Cardiac septum (tissue), 1 donor: ENCODE measurements around the gene CRYGC. TPM values are rescaled to one million over a fixed set of nuclear protein-coding genes. Genes with fewer than 3 reads are reported as not detected.
"Not testable (repeated sequence)": the region's sequence is repeated elsewhere in the genome, so short reads cannot be mapped to it uniquely, and the experiment has no call there.

Experiments used
- DNase-seq: peaks from one replicate; pipeline ENCODE4 v3.0.0-alpha.2; 2020; ENCODE audit warnings: low spot score
- intact Hi-C: fragments of 100-400 bp; cut with DNase I; formaldehyde crosslinking; loops from one replicate; pipeline ENCODE4 v1.14.0; 2022
- total RNA-seq: library from RNA; stranded (reverse); fragmentation: NEBNext Ultra II Directional; extraction: Animal tissue kit (Norgen Biotek cat#: 25700); gene quantifications from one replicate; pipeline ENCODE4 v1.2.1, GENCODE V29; 2021
- donor health status: DM: no; HTN: no; CAD: no.

Gene CRYGC
- total RNA-seq, 1 donor from 2014 or later, result not detected

DNA sequence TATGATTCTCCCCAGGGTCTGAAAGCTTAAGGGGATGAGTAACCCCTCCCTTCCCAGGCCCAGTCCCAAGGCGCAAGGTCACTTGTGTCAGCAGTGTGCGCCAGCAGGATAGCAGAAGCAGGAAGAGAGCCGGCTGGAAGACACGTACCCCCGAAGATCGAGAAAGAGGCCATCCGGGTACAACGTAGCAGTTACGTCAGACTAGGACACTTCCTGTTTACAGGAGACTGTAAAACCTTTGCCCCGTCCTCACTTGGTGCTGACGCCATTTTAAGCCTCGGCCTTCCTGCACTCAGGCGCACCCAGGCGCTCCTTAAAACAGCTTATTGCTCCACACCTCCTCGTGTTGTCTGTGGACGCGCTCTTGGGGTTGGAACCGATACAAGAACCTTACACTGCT lies 9.8 kb upstream of the CRYGC start:
- no peak for DNase-seq
- intact Hi-C loops, result no loop called here

- DNase-seq, intact Hi-C loops: not testable (repeated sequence)
These were observed 8.7 kb upstream of the CRYGC start for GRCh38 chr2:208138334-208138733.

GRCh38 chr2:208136716-208137094 lies 7.1 kb upstream of the CRYGC start:
- intact Hi-C loops, result no loop called here
- no peak for DNase-seq

GRCh38 chr2:208135794-208136715 lies 6.4 kb upstream of the CRYGC start:
- intact Hi-C loops, result no loop called here

GRCh38 chr2:208134928-208135586 lies 5.4 kb upstream of the CRYGC start:
- intact Hi-C loops, result no loop called here
- DNase-seq, result no peak

More at GRCh38 chr2:208135794-208136715, 6.4 kb upstream of the CRYGC start:
- DNase-seq, result no peak

GRCh38 chr2:208130712-208131110 lies 1.1 kb upstream of the CRYGC start:
- DNase-seq, result no peak
- intact Hi-C loops, result no loop called here

DNA sequence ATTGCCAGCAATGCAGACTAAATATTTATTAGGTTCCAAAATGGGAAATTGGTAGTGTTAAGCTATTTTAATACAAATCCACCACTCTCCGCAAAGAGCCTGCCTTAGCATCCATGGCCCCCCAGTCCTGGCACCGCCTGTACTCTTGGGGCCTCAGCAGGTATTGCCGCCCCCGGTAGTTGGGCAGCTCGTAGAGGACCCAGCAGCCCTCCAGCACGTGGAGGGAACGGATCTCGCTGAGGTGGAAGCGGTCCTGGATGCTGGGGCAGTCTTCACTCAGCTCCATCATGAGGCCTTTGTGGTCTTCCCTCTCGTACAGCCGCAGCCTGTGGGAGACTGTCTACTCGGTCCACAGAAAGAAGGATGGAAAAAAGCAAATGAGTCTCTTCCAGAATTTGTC lies 1.5 kb downstream of the CRYGC start:
- DNase-seq, result no peak
- intact Hi-C loops, result no loop called here

DNA sequence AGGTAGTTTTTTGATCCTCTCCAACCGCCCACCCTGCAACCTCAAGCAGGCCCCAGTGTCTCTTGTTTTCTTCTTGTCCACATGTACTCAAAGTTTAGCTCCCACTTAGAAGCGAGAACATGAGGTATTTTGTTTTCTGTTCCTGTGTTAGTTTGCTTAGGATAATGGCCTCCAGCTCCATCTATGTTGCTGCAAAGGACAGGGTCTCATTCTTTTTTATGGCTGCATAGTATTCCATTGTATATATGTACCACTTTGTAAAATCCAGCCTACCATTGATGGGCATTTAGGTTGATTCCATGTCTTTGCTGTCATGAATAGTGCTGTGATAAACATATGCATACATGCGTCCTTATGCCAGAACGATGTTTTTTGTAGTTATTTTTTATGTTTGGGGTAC lies 2.5 kb downstream of the CRYGC start:
- intact Hi-C loops, result no loop called here

DNA sequence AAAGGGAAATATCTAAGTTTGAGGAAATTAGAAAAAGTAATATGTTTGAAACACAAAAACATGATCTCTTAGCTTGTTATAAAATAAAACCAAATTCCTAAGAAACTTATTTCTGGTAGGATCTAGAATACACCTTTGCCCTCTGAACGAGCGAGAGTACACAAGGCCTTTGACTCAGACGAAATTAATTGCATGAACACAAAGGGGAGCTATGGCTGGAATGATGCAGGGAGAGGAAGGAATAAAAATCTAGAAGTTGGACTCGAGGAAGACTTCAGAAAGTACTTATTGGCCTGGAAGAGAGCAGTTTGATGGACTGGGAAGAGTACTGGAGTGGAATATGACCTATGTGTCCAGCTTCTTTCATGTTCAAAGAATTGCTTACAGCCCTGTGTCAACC lies 4.4 kb downstream of the CRYGC start:
- intact Hi-C loops, result no loop called here

More for the DNA sequence above, 2.5 kb downstream of the CRYGC start:
- no peak for DNase-seq

GRCh38 chr2:208124013-208124715 lies 5.5 kb downstream of the CRYGC start, which contains the start of gene CRYGD:
CRYGD (minus strand) TSS chr2:208124524; CDS start chr2:208124473, 51 bp downstream.
- DNase-seq, intact Hi-C loops: not testable (repeated sequence)

More for the DNA sequence above, 4.4 kb downstream of the CRYGC start:
- DNase-seq, result no peak

GRCh38 chr2:208122248-208122647 lies 7.4 kb downstream of the CRYGC start:
- intact Hi-C loops, result no loop called here
- DNase-seq, result no peak

- DNase-seq, result no peak
- intact Hi-C loops, result no loop called here
These were observed 10.7 kb downstream of the CRYGC start for GRCh38 chr2:208118918-208119317.

- intact Hi-C loops, DNase-seq: not testable (repeated sequence)
These were observed 12.2 kb downstream of the CRYGC start for GRCh38 chr2:208117390-208117789.

- no peak for DNase-seq
- intact Hi-C loops, result no loop called here
These were observed 16.7 kb downstream of the CRYGC start for GRCh38 chr2:208112969-208113368.

DNA sequence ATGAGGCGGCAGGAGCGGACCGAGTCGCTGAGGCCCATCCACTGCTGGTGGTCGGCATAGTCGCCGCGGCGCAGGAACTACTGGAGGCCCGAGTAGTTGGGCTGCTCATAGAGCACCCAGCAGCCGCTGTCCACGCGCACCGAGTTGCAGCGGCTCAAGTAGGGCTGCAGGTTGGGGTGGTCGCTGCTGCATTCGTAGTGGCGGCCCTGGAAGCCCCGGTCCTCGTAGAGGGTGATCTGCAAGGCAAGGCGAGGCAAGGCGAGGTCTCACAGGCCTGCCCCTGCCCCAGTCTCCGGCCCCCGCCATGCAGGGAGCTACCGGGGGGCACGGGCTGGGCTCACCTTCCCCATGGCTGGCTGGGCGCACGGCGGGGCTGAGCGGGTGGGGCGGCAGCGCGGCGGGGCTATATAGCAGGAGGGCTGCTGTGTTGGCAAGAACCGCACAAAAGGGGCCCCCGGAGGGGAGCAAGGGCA lies 17.3 kb downstream of the CRYGC start:
- intact Hi-C loops, DNase-seq: not testable (repeated sequence)

DNA sequence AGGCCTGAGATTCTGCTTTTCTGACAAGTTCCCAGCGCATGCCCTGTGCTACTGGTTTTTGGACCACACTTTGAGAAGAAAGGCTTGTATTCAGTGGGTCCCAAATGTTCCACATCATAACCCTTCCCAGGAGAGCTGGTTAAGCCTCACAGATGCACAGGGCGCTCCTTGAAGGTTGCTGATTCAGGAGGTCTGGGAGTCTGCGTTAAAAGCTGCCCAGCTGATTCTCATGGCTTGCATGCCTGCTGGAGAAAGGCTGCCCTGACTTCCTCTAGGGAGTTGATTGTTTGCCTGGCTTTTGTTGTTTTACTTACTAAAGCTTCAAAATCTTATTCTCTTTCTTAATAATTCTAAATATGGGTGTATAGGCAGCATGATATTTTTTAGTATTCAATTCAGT lies 26.0 kb downstream of the CRYGC start:
- no peak for DNase-seq
- intact Hi-C loops, result no loop called here

GRCh38 chr2:208101716-208102631 lies 27.7 kb downstream of the CRYGC start:
- intact Hi-C loops, result no loop called here
- no peak for DNase-seq

- intact Hi-C loops, result no loop called here
- DNase-seq, result no peak
These were observed 29.8 kb downstream of the CRYGC start for GRCh38 chr2:208099682-208100470.
